ENCODE measurements around the gene OR51D1. TPM values are rescaled to one million over a fixed set of nuclear protein-coding genes. Genes with fewer than 3 reads are reported as not detected.

OR51D1 gene
- total and polyA plus RNA-seq, 9 of the 15 experiments (the other 6 are each of a cell fraction or from before 2014, with no cell fraction given), result not detected

DNA sequence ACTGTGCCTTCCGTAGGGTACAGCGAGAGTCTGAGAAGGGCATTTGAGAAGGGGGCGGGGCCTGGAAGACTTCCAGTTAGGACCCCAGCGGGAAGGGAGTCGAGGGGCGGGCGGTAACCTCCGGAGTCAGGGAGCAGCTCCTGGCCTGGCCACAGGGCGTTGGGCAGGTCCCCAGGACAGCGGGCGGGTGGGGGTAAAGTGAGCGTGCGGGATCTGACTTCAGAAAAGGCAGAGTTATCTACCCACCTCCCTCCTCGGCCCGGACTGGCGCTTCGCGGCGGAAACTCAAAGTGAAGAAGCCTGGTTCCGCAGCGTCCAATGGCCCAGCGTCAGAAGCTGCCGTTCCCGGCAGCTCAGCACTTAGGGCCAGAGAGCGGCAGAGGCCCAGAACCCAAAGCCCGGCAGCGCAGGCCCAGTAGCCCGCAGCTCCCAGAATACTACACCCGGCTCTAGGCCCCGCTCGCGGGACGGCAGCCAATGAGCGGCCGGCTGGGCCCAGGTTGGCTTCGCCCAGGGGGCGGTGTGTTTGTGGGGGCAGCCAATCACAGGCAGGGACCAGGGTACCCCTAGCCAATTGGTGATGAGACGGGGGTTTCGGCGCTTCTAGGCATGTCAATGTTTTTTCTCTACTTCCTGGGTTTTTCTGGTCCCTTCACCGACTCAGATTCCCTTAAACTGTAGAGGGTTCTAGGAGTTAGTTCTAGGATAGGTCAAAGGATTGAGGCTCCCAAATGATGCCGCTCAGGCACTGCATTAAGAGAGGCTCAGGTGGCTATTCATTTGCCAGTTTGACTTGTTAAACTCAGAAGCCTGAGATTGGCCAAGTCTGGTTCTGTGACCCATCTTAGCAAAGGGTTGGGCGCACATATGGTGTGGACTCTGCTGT is 29.3 kb upstream of the OR51D1 start, which contains the start of gene TRIM68 (continued):
- TF ChIP-seq RBM14 (IDR thresholded peaks at IDR 0.05; ENCODE audit: borderline replicate concordance, insufficient read depth, low read depth, low read length), result no peak
- TF ChIP-seq, protein P1, sequence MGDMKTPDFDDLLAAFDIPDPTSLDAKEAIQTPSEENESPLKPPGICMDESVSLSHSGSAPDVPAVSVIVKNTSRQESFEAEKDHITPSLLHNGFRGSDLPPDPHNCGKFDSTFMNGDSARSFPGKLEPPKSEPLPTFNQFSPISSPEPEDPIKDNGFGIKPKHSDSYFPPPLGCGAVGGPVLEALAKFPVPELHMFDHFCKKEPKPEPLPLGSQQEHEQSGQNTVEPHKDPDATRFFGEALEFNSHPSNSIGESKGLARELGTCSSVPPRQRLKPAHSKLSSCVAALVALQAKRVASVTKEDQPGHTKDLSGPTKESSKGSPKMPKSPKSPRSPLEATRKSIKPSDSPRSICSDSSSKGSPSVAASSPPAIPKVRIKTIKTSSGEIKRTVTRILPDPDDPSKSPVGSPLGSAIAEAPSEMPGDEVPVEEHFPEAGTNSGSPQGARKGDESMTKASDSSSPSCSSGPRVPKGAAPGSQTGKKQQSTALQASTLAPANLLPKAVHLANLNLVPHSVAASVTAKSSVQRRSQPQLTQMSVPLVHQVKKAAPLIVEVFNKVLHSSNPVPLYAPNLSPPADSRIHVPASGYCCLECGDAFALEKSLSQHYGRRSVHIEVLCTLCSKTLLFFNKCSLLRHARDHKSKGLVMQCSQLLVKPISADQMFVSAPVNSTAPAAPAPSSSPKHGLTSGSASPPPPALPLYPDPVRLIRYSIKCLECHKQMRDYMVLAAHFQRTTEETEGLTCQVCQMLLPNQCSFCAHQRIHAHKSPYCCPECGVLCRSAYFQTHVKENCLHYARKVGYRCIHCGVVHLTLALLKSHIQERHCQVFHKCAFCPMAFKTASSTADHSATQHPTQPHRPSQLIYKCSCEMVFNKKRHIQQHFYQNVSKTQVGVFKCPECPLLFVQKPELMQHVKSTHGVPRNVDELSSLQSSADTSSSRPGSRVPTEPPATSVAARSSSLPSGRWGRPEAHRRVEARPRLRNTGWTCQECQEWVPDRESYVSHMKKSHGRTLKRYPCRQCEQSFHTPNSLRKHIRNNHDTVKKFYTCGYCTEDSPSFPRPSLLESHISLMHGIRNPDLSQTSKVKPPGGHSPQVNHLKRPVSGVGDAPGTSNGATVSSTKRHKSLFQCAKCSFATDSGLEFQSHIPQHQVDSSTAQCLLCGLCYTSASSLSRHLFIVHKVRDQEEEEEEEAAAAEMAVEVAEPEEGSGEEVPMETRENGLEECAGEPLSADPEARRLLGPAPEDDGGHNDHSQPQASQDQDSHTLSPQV (IDR thresholded peaks at IDR 0.05), result no peak
- TF ChIP-seq, protein P2, sequence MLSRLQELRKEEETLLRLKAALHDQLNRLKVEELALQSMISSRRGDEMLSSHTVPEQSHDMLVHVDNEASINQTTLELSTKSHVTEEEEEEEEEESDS (CRISPR knock-in tag; IDR thresholded peaks at IDR 0.05), result no peak
- no peak for TF ChIP-seq ARID2 (IDR thresholded peaks at IDR 0.05)
- no peak for TF ChIP-seq ZNF780A (CRISPR knock-in tag; IDR thresholded peaks at IDR 0.05)
- peak; percentile 84 for TF ChIP-seq NEUROD1 (IDR thresholded peaks at IDR 0.05; ENCODE audit: borderline replicate concordance, low read depth, low read length, partially characterized antibody)
- TF ChIP-seq, protein P3, sequence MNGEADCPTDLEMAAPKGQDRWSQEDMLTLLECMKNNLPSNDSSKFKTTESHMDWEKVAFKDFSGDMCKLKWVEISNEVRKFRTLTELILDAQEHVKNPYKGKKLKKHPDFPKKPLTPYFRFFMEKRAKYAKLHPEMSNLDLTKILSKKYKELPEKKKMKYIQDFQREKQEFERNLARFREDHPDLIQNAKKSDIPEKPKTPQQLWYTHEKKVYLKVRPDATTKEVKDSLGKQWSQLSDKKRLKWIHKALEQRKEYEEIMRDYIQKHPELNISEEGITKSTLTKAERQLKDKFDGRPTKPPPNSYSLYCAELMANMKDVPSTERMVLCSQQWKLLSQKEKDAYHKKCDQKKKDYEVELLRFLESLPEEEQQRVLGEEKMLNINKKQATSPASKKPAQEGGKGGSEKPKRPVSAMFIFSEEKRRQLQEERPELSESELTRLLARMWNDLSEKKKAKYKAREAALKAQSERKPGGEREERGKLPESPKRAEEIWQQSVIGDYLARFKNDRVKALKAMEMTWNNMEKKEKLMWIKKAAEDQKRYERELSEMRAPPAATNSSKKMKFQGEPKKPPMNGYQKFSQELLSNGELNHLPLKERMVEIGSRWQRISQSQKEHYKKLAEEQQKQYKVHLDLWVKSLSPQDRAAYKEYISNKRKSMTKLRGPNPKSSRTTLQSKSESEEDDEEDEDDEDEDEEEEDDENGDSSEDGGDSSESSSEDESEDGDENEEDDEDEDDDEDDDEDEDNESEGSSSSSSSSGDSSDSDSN (IDR thresholded peaks at IDR 0.05; ENCODE audit: borderline replicate concordance in 1 of 2, low read depth in 2 of 2, low read length in 2 of 2), result peak; percentile 47 to 68; a peak in 2 of 4 replicates
- TF ChIP-seq, protein P4, sequence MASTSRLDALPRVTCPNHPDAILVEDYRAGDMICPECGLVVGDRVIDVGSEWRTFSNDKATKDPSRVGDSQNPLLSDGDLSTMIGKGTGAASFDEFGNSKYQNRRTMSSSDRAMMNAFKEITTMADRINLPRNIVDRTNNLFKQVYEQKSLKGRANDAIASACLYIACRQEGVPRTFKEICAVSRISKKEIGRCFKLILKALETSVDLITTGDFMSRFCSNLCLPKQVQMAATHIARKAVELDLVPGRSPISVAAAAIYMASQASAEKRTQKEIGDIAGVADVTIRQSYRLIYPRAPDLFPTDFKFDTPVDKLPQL (IDR thresholded peaks at IDR 0.05; ENCODE audit: extremely low read depth, insufficient read length), result no peak
- TF ChIP-seq ZC3H8 (IDR thresholded peaks at IDR 0.05), result no peak
- TF ChIP-seq ELF1 (tag; IDR thresholded peaks at IDR 0.05), result peak; percentile 82
- no peak for TF ChIP-seq NUFIP1 (IDR thresholded peaks at IDR 0.05; ENCODE audit: partially characterized antibody)
- no peak for TF ChIP-seq ZNF347 (CRISPR knock-in tag; IDR thresholded peaks at IDR 0.05; ENCODE audit: low read depth)
- TF ChIP-seq ZFP30 (CRISPR knock-in tag; IDR thresholded peaks at IDR 0.05; ENCODE audit: borderline replicate concordance), result no peak
- TF ChIP-seq, protein P5, sequence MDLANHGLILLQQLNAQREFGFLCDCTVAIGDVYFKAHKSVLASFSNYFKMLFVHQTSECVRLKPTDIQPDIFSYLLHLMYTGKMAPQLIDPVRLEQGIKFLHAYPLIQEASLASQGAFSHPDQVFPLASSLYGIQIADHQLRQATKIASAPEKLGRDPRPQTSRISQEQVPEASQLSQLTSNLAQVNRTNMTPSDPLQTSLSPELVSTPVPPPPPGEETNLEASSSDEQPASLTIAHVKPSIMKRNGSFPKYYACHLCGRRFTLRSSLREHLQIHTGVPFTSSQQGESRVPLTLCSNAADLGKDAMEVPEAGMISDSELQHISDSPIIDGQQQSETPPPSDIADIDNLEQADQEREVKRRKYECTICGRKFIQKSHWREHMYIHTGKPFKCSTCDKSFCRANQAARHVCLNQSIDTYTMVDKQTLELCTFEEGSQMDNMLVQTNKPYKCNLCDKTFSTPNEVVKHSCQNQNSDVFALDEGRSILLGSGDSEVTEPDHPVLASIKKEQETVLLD (IDR thresholded peaks at IDR 0.05), result no peak
- 0 out of 2 replicates have a peak, but pooled peaks have one; percentile 13 for TF ChIP-seq ARID1B (IDR thresholded peaks at IDR 0.05)
- TF ChIP-seq, protein P6, sequence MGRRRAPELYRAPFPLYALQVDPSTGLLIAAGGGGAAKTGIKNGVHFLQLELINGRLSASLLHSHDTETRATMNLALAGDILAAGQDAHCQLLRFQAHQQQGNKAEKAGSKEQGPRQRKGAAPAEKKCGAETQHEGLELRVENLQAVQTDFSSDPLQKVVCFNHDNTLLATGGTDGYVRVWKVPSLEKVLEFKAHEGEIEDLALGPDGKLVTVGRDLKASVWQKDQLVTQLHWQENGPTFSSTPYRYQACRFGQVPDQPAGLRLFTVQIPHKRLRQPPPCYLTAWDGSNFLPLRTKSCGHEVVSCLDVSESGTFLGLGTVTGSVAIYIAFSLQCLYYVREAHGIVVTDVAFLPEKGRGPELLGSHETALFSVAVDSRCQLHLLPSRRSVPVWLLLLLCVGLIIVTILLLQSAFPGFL (CRISPR knock-in tag; IDR thresholded peaks at IDR 0.05), result no peak; the same call in 1 of the 2 replicates

Data from K562 (cell line).